HG03354 (cell line): ENCODE data around the gene TAP2.
"Not testable (repeated sequence)": the region's sequence is repeated elsewhere in the genome, so short reads cannot be mapped to it uniquely, and the experiment has no call there.

ENCODE experiments used
- ATAC-seq: cut with Tn5 transposase; IDR thresholded peaks from one replicate; pipeline ENCODE4 v1.9.1; 2021; ENCODE audit warnings: mild to moderate bottlenecking; ENCODE audit not compliant: unreplicated experiment, poor library complexity, severe bottlenecking

The TAP2 gene

GRCh38 chr6:32839356-32839755 lies 817 bp upstream of the TAP2 start:
- ATAC-seq = no peak

- no peak for ATAC-seq
These were observed 857 bp downstream of the TAP2 start for GRCh38 chr6:32837651-32838113.

- ATAC-seq = no peak
These were observed 1.7 kb downstream of the TAP2 start for GRCh38 chr6:32836873-32837272.

- ATAC-seq = no peak
These were observed 3.2 kb downstream of the TAP2 start for GRCh38 chr6:32835167-32835893.

- no peak for ATAC-seq
These were observed 4.9 kb downstream of the TAP2 start for GRCh38 chr6:32833664-32834063.

- no peak for ATAC-seq
These were observed 6.0 kb downstream of the TAP2 start for GRCh38 chr6:32832535-32832934.

- ATAC-seq = no peak
These were observed 7.6 kb downstream of the TAP2 start for GRCh38 chr6:32830936-32831335.

GRCh38 chr6:32830017-32830416 lies 8.5 kb downstream of the TAP2 start:
- no peak for ATAC-seq

- ATAC-seq = no peak
These were observed 9.0 kb downstream of the TAP2 start for GRCh38 chr6:32829495-32829894.

GRCh38 chr6:32827025-32827424 lies 11.5 kb downstream of the TAP2 start:
- no peak for ATAC-seq

GRCh38 chr6:32825966-32826365 lies 12.6 kb downstream of the TAP2 start:
- ATAC-seq = no peak

GRCh38 chr6:32819729-32820128 lies 18.8 kb downstream of the TAP2 start:
- ATAC-seq = no peak

- no peak for ATAC-seq
These were observed 19.7 kb downstream of the TAP2 start for GRCh38 chr6:32818867-32819266.

GRCh38 chr6:32816746-32817204 lies 21.8 kb downstream of the TAP2 start, which contains the start of gene HLA-DOB:
HLA-DOB (minus strand) TSS chr6:32817002; CDS start chr6:32816951, 51 bp downstream.
- no peak for ATAC-seq

GRCh38 chr6:32815996-32816395 lies 22.5 kb downstream of the TAP2 start:
- peak; percentile 64 for ATAC-seq

GRCh38 chr6:32815115-32815514 lies 23.4 kb downstream of the TAP2 start:
- ATAC-seq = no peak

- ATAC-seq = no peak
These were observed 24.4 kb downstream of the TAP2 start for GRCh38 chr6:32814145-32814544.

GRCh38 chr6:32809171-32809570 lies 29.4 kb downstream of the TAP2 start:
- ATAC-seq = no peak

GRCh38 chr6:32807020-32807580 lies 31.4 kb downstream of the TAP2 start:
- ATAC-seq = no peak

GRCh38 chr6:32805404-32805803 lies 33.1 kb downstream of the TAP2 start:
- ATAC-seq = not testable (repeated sequence)

GRCh38 chr6:32803416-32803815 lies 35.1 kb downstream of the TAP2 start:
- ATAC-seq = no peak
